Measurements from ENCODE around the gene RPS21. TPM values are rescaled to one million over a fixed set of nuclear protein-coding genes. Genes with fewer than 3 reads are reported as not detected.
A peak's percentile ranks its signal among the peaks of the same experiment; 100 is the strongest.

The RPS21 gene
- total RNA-seq, 1 experiment from 2014 or later, result 2,894 TPM

- DNase-seq (ENCODE audit: low read depth), result no peak
These were observed 8.7 kb upstream of the RPS21 start for GRCh38 chr20:62378215-62378614.

- peak; percentile 67 for DNase-seq (ENCODE audit: low read depth)
These were observed 5.6 kb upstream of the RPS21 start for GRCh38 chr20:62381202-62381797.

- DNase-seq (ENCODE audit: low read depth), result no peak
These were observed 5.1 kb upstream of the RPS21 start for GRCh38 chr20:62381842-62382241.

- DNase-seq (ENCODE audit: low read depth), result peak; percentile 73
These were observed 4.4 kb upstream of the RPS21 start for GRCh38 chr20:62382306-62383198.

GRCh38 chr20:62387219-62387913 is 463 bp downstream of the RPS21 start:
- DNase-seq (ENCODE audit: low read depth), result no peak

GRCh38 chr20:62387933-62388635 is 1.2 kb downstream of the RPS21 start:
- no peak for DNase-seq (ENCODE audit: low read depth)

- DNase-seq (ENCODE audit: low read depth), result no peak
These were observed 2.1 kb downstream of the RPS21 start for GRCh38 chr20:62388839-62389600.

- DNase-seq (ENCODE audit: low read depth), result no peak
These were observed 2.7 kb downstream of the RPS21 start for GRCh38 chr20:62389601-62390087.

- DNase-seq (ENCODE audit: low read depth), result no peak
These were observed 3.6 kb downstream of the RPS21 start for GRCh38 chr20:62390317-62391164.

- no peak for DNase-seq (ENCODE audit: low read depth)
These were observed 4.5 kb downstream of the RPS21 start for GRCh38 chr20:62391165-62392076.

- no peak for DNase-seq (ENCODE audit: low read depth)
These were observed 5.1 kb downstream of the RPS21 start for GRCh38 chr20:62392077-62392418.

GRCh38 chr20:62392621-62393334 is 5.9 kb downstream of the RPS21 start:
- no peak for DNase-seq (ENCODE audit: low read depth)

GRCh38 chr20:62393335-62393665 is 6.4 kb downstream of the RPS21 start:
- DNase-seq (ENCODE audit: low read depth), result no peak

GRCh38 chr20:62393830-62394229 is 6.9 kb downstream of the RPS21 start:
- no peak for DNase-seq (ENCODE audit: low read depth)

GRCh38 chr20:62394248-62395245 is 7.6 kb downstream of the RPS21 start:
- DNase-seq (ENCODE audit: low read depth), result no peak

GRCh38 chr20:62395311-62396242 is 8.7 kb downstream of the RPS21 start:
- DNase-seq (ENCODE audit: low read depth), result peak; percentile 46
